ENCODE measurements around the gene TUBGCP2. TPM values are rescaled to one million over a fixed set of nuclear protein-coding genes. Genes with fewer than 3 reads are reported as not detected.

TUBGCP2 gene
- total RNA-seq, 1 experiment from 2014 or later: 93.7 TPM

- no TSS peak for BruUV-seq (replicated peaks)
- ChIA-PET CTCF (no interaction called here), POLR2A (no interaction called here)
- Histone ChIP-seq H3K4me3 (ENCODE audit: low read depth in 2 of 2, low read length in 2 of 2) (no peak overlapping the region), H3K27me3 (ENCODE audit: control insufficient read depth, insufficient read depth, low read length) (no peaks in the 10 kb centered on the region), H3K27ac (ENCODE audit: low read length) (no peak overlapping the region), H3K9me3 (ENCODE audit: control insufficient read depth, insufficient read depth, low read depth, low read length) (no peaks in the 10 kb centered on the region), H3K4me1 (ENCODE audit: control insufficient read depth, insufficient read depth, low read length) (no peaks in the 10 kb centered on the region), H3K36me3 (ENCODE audit: control insufficient read depth, insufficient read depth, low read length) (peaks cover 7% of the 10 kb centered on the region; the same call in 1 of the 2 replicates)
- intact Hi-C loops (cut with micrococcal nuclease; ENCODE audit: unreplicated experiment): no loop called here
- TF ChIP-seq POLR2AphosphoS5 (IDR thresholded peaks at IDR 0.05; ENCODE audit: low read depth, low read length) (no peak), TCF7L2 (IDR thresholded peaks at IDR 0.05; ENCODE audit: low read depth, low read length) (no peak), REST (IDR thresholded peaks at IDR 0.05; ENCODE audit: insufficient read depth in 1 of 2, low read depth in 2 of 2, low read length in 1 of 2) (no peak), CTCF (IDR thresholded peaks at IDR 0.05) (no peak), SIN3A (IDR thresholded peaks at IDR 0.05; ENCODE audit: borderline replicate concordance, insufficient read depth, low read depth, low read length) (no peak)
- DNase-seq (ENCODE audit: low read depth, low spot score) (no peak), ATAC-seq (no peak)
- in situ Hi-C loops (cut with HindIII; ENCODE audit: low pct_unique_long_range_greater_than_20kb, low sequenced_read_pairs): no loop called here
Observed at GRCh38 chr10:133298466-133298865, 10.2 kb downstream of the TUBGCP2 start.

- no peak for ATAC-seq
- peaks cover 9% of the 10 kb centered on the region; the same call in 1 of the 2 replicates for H3K36me3 ChIP-seq (ENCODE audit: control insufficient read depth, insufficient read depth, low read length)
- POLR2A ChIA-PET: no interaction called here
Observed at GRCh38 chr10:133297504-133297903, 11.2 kb downstream of the TUBGCP2 start.

GRCh38 chr10:133295426-133296320, 13.0 kb downstream of the TUBGCP2 start:
- Histone ChIP-seq H3K9me3 (ENCODE audit: control insufficient read depth, insufficient read depth, low read depth, low read length) (no peaks in the 10 kb centered on the region), H3K4me1 (ENCODE audit: control insufficient read depth, insufficient read depth, low read length) (no peaks in the 10 kb centered on the region), H3K27me3 (ENCODE audit: control insufficient read depth, insufficient read depth, low read length) (no peaks in the 10 kb centered on the region), H3K27ac (ENCODE audit: low read length) (no peak overlapping the region), H3K36me3 (ENCODE audit: control insufficient read depth, insufficient read depth, low read length) (peaks cover 9% of the 10 kb centered on the region), H3K4me3 (ENCODE audit: low read depth in 2 of 2, low read length in 2 of 2) (no peak overlapping the region)
- ATAC-seq (no peak), DNase-seq (ENCODE audit: low read depth, low spot score) (no peak)
- BruUV-seq (replicated peaks): no TSS peak
- CTCF ChIA-PET: no interaction called here
- POLR2A ChIA-PET: no interaction called here
- in situ Hi-C loops (cut with HindIII; ENCODE audit: low pct_unique_long_range_greater_than_20kb, low sequenced_read_pairs): no loop called here
- TF ChIP-seq POLR2AphosphoS5 (IDR thresholded peaks at IDR 0.05; ENCODE audit: low read depth, low read length) (no peak), SIN3A (IDR thresholded peaks at IDR 0.05; ENCODE audit: borderline replicate concordance, insufficient read depth, low read depth, low read length) (no peak), REST (IDR thresholded peaks at IDR 0.05; ENCODE audit: insufficient read depth in 1 of 2, low read depth in 2 of 2, low read length in 1 of 2) (no peak)
- intact Hi-C loops (cut with micrococcal nuclease; ENCODE audit: unreplicated experiment): no loop called here

More at GRCh38 chr10:133297504-133297903, 11.2 kb downstream of the TUBGCP2 start:
- CTCF ChIA-PET: no interaction called here
- DNase-seq (ENCODE audit: low read depth, low spot score): no peak
- in situ Hi-C loops (cut with HindIII; ENCODE audit: low pct_unique_long_range_greater_than_20kb, low sequenced_read_pairs) (no loop called here), intact Hi-C loops (cut with micrococcal nuclease; ENCODE audit: unreplicated experiment) (no loop called here)
- H3K27ac ChIP-seq (ENCODE audit: low read length): no peak overlapping the region
- no peaks in the 10 kb centered on the region for H3K4me1 ChIP-seq (ENCODE audit: control insufficient read depth, insufficient read depth, low read length)
- no peak for TF ChIP-seq POLR2AphosphoS5 (IDR thresholded peaks at IDR 0.05; ENCODE audit: low read depth, low read length)
- no peaks in the 10 kb centered on the region for H3K9me3 ChIP-seq (ENCODE audit: control insufficient read depth, insufficient read depth, low read depth, low read length)
- H3K27me3 ChIP-seq (ENCODE audit: control insufficient read depth, insufficient read depth, low read length): no peaks in the 10 kb centered on the region
- BruUV-seq (replicated peaks): no TSS peak
- H3K4me3 ChIP-seq (ENCODE audit: low read depth in 2 of 2, low read length in 2 of 2): no peak overlapping the region
